MM.1S (cell line): ENCODE results near the gene NME7.

ENCODE experiments used
- CTCF ChIP-seq: fragments of 300-600 bp; sonication (generic); IDR thresholded peaks from 2 replicates; pipeline ENCODE4 v1.5.1; 2016; ENCODE audit warnings: antibody characterized with exemption, low read length, mixed read lengths
- EZH2phosphoT487 ChIP-seq: fragments of 300-600 bp; sonication (generic); IDR thresholded peaks from 2 replicates; pipeline ENCODE4 v1.6.1; 2018; ENCODE audit warnings: antibody characterized with exemption, low read length

- TF ChIP-seq CTCF: no peak
- TF ChIP-seq EZH2phosphoT487: no peak
Measured at GRCh38 chr1:169089776-169090175, 277.8 kb downstream of the NME7 start.
